ENCODE results near the gene MYO1H. TPM values are rescaled to one million over a fixed set of nuclear protein-coding genes. Genes with fewer than 3 reads are reported as not detected.

Gene MYO1H
- total RNA-seq, 2 experiments from 2014 or later, result 0.28 to 0.59 TPM

DNA sequence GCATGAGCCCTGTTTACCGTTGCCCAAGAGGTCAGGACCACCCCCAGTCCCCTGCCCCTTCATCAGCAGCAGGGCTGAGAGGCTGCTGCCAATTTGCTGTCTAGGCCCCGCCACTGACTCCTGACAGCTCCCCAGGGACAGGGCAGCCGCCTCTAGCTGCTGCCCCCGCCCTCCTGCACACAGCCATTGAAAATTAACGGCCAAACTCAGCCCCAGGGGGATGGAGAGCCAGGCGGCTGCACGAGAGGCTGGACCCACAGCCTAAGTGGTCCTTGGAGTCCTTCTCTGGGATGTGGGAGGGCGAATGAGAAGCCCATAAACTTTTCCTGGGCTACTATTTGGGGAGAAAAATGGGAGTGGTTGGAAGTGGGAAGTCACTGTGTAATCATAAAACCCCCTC, 43.2 kb upstream of the MYO1H start:
- TF ChIP-seq, protein P1, sequence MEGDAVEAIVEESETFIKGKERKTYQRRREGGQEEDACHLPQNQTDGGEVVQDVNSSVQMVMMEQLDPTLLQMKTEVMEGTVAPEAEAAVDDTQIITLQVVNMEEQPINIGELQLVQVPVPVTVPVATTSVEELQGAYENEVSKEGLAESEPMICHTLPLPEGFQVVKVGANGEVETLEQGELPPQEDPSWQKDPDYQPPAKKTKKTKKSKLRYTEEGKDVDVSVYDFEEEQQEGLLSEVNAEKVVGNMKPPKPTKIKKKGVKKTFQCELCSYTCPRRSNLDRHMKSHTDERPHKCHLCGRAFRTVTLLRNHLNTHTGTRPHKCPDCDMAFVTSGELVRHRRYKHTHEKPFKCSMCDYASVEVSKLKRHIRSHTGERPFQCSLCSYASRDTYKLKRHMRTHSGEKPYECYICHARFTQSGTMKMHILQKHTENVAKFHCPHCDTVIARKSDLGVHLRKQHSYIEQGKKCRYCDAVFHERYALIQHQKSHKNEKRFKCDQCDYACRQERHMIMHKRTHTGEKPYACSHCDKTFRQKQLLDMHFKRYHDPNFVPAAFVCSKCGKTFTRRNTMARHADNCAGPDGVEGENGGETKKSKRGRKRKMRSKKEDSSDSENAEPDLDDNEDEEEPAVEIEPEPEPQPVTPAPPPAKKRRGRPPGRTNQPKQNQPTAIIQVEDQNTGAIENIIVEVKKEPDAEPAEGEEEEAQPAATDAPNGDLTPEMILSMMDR (conservative IDR thresholded peaks at IDR 0.05; ENCODE audit: low read length), result no peak
- TF ChIP-seq EZH2phosphoT487 (IDR thresholded peaks at IDR 0.05; ENCODE audit: borderline replicate concordance, low read depth, low read length), result no peak
- no peaks in the 10 kb centered on the region for H3K79me2 ChIP-seq (ENCODE audit: insufficient read depth, low read depth, low read length)
- BruUV-seq (replicated peaks), result no TSS peak
- no peak overlapping the region for H2AFZ ChIP-seq (ENCODE audit: low read length)
- POLR2A ChIA-PET, result no interaction called here
- no peak overlapping the region for H3K27ac ChIP-seq (ENCODE audit: low read depth, low read length, poor library complexity, severe bottlenecking)
- H3K9me2 ChIP-seq (ENCODE audit: insufficient read depth, low read length), result no peaks in the 10 kb centered on the region
- intact Hi-C loops (cut with micrococcal nuclease; ENCODE audit: unreplicated experiment), result no loop called here
- CTCF ChIA-PET (ENCODE audit: unreplicated experiment), result no interaction called here
- peak; percentile 45 for DNase-seq (ENCODE audit: low spot score)
- H3K4me1 ChIP-seq (ENCODE audit: insufficient read depth, low read length, poor library complexity, severe bottlenecking), result peaks cover 24% of the 10 kb centered on the region
- 0 out of 2 replicates have a peak overlapping the region, but pooled peaks have one; percentile 10 for H3K4me2 ChIP-seq (ENCODE audit: low read length)
- no peaks in the 10 kb centered on the region for H4K20me1 ChIP-seq (ENCODE audit: insufficient read depth, low read length)
- H3K4me3 ChIP-seq (ENCODE audit: low read depth, low read length, poor library complexity, severe bottlenecking), result no peak overlapping the region
- no peaks in the 10 kb centered on the region for H3K9me3 ChIP-seq (ENCODE audit: low read length)
- no peaks in the 10 kb centered on the region for H3K36me3 ChIP-seq (ENCODE audit: insufficient read depth, low read length)

DNA sequence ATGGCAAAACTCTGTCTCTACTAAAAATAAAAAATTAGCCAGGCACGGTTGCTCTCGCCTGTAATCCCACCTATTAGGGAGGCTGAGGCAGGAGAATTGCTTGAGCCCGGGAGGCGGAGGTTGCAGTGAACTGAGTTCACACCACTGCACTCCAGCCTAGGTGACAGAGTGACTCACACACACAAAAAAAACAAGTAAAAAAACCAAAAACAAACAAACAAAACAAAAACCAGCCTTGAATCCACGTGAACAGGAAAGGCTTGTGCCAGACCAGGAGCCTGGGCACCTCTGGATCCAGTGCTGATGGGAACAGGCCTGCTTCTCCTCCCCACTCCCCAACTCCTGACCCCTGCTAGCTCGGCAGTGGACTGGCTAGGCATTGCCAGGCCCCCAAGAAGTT, 42.2 kb upstream of the MYO1H start:
- no peaks in the 10 kb centered on the region for H3K9me3 ChIP-seq (ENCODE audit: low read length)
- H3K4me2 ChIP-seq (ENCODE audit: low read length), result no peak overlapping the region
- H2AFZ ChIP-seq (ENCODE audit: low read length), result no peak overlapping the region
- no peak overlapping the region for H3K27ac ChIP-seq (ENCODE audit: low read depth, low read length, poor library complexity, severe bottlenecking)
- no peak overlapping the region for H3K4me3 ChIP-seq (ENCODE audit: low read depth, low read length, poor library complexity, severe bottlenecking)
- H3K79me2 ChIP-seq (ENCODE audit: insufficient read depth, low read depth, low read length), result no peaks in the 10 kb centered on the region
- intact Hi-C loops (cut with micrococcal nuclease; ENCODE audit: unreplicated experiment), result no loop called here
- H4K20me1 ChIP-seq (ENCODE audit: insufficient read depth, low read length), result no peaks in the 10 kb centered on the region
- TF ChIP-seq, protein P1 (conservative IDR thresholded peaks at IDR 0.05; ENCODE audit: low read length), result no peak
- H3K4me1 ChIP-seq (ENCODE audit: insufficient read depth, low read length, poor library complexity, severe bottlenecking), result peaks cover 27% of the 10 kb centered on the region
- BruUV-seq (replicated peaks), result no TSS peak
- ChIA-PET CTCF (ENCODE audit: unreplicated experiment) (no interaction called here), POLR2A (no interaction called here)
- H3K9me2 ChIP-seq (ENCODE audit: insufficient read depth, low read length), result no peaks in the 10 kb centered on the region
- no peak for DNase-seq (ENCODE audit: low spot score)
- no peaks in the 10 kb centered on the region for H3K36me3 ChIP-seq (ENCODE audit: insufficient read depth, low read length)

DNA sequence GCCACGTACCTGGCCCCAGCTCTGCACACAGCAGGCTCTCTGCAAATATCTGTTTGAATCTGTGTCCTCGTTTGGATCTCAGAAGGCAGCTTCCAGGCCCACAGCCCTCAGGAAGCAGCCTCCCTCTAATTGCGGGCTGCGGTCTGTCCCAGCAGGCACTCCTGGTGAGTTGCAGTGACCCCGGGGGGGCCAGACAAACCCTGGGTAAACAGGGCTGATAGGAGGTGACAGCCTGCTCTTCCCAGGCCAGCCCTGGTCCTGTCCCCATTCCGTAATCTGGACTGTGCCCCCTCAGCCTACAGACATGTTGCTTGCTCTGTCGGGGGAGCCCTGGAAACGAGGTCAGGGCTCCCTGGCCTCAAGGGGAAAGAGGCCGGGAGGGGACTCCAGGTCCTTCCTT, 40.6 kb upstream of the MYO1H start:
- Histone ChIP-seq H4K20me1 (ENCODE audit: insufficient read depth, low read length) (no peaks in the 10 kb centered on the region), H3K4me2 (ENCODE audit: low read length) (no peak overlapping the region), H3K4me3 (ENCODE audit: low read depth, low read length, poor library complexity, severe bottlenecking) (no peak overlapping the region), H3K4me1 (ENCODE audit: insufficient read depth, low read length, poor library complexity, severe bottlenecking) (peaks cover 41% of the 10 kb centered on the region), H3K79me2 (ENCODE audit: insufficient read depth, low read depth, low read length) (peaks cover 8% of the 10 kb centered on the region; the same call in 1 of the 2 replicates), H3K27ac (ENCODE audit: low read depth, low read length, poor library complexity, severe bottlenecking) (no peak overlapping the region), H2AFZ (ENCODE audit: low read length) (no peak overlapping the region), H3K9me2 (ENCODE audit: insufficient read depth, low read length) (no peaks in the 10 kb centered on the region), H3K9me3 (ENCODE audit: low read length) (no peaks in the 10 kb centered on the region), H3K36me3 (ENCODE audit: insufficient read depth, low read length) (no peaks in the 10 kb centered on the region)
- TF ChIP-seq, protein P1 (conservative IDR thresholded peaks at IDR 0.05; ENCODE audit: low read length), result no peak
- no peak for TF ChIP-seq EZH2phosphoT487 (IDR thresholded peaks at IDR 0.05; ENCODE audit: borderline replicate concordance, low read depth, low read length)
- no TSS peak for BruUV-seq (replicated peaks)
- DNase-seq (ENCODE audit: low spot score), result no peak
- intact Hi-C loops (cut with micrococcal nuclease; ENCODE audit: unreplicated experiment), result no loop called here
- ChIA-PET CTCF (ENCODE audit: unreplicated experiment) (no interaction called here), POLR2A (no interaction called here)

Data from OCI-LY7 (cell line).